HG03457 (cell line): ENCODE results near the gene ZNF512B.
"Not testable (repeated sequence)": the region's sequence is repeated elsewhere in the genome, so short reads cannot be mapped to it uniquely, and the experiment has no call there.

Source experiments
- ATAC-seq: cut with Tn5 transposase; IDR thresholded peaks from one replicate; pipeline ENCODE4 v1.9.1; 2021; ENCODE audit warnings: moderate number of reproducible peaks; ENCODE audit not compliant: unreplicated experiment

The ZNF512B gene

GRCh38 chr20:63935447-63935846, 34.3 kb downstream of the ZNF512B start:
- ATAC-seq, result no peak

- no peak for ATAC-seq
Observed at GRCh38 chr20:63934271-63935068, 35.3 kb downstream of the ZNF512B start.

DNA sequence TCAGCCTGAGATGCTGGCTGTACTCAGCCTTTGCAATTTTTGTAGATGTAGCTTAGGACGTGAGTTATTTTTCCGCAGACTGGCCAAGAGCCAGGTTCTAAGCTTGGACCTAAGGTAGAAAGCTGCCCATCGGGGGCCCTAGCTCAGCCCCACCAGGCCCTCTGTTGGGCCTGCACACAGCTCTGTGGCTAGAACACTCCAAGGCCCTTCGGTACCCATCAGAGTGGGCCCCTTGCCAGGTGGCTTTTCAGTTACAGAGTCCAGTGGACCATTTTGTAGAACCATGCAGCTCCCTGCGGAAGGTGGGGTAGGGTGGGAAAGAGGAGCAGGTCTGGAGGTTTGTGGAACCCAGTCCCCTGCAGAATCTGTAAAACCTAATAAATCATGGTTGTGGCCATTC, 36.1 kb downstream of the ZNF512B start:
- no peak for ATAC-seq

DNA sequence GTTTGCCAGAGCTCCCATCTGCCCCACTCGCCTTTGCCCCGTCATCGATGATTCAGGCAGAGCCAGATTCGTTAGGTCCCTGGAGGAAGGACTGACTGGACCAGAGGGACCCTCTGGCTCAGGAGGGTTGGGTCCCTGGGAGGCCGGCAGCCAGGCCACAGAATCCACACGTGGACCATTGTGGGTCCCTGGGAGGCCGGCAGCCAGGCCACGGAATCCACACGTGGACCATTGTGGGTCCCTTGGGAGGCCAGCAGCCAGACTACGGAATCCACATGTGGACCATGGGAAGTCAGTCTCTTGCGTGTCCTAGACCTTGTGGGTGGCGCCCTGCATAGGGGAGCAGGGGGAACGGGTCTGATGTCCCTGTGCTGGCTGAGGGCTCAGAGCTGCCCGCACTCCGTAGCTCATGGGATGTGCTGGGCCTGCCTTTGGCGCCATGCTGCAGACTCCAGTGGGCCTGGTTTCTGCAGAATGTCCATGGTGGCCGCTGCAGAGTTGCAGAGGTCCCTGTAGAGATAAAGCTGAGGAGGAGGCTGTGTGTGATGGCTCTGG, 37.0 kb downstream of the ZNF512B start:
- ATAC-seq, result no peak

- no peak for ATAC-seq
Observed at GRCh38 chr20:63931735-63932134, 38.0 kb downstream of the ZNF512B start.

DNA sequence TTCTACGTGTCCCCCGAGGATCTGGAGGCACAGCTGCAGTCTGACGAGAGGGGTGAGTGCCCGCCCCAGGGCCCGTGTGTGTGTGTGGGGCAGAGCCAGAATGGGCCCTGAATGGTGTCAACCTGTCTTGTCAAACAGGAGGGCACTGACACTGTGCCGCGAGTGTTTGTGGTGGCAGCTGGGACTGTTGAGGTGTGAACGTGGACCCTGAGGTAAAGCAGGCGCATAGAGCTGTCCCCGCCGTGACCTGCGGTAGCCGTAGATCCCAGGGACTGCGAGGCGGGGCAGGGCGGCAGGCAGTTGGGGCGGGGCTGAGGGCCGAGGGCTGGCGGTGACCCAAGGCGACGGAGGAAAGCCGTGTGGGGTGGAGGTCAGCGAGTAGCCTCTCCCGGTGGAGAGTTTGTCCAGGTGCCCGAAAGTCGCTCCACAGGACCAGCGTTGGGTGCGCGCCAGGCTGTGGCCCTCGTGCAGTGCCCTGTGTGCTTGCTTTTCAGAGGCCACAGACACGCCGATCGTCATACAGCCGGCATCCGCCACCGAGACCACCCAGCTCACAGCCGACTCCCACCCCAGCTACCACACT, 38.7 kb downstream of the ZNF512B start:
- ATAC-seq, result no peak

DNA sequence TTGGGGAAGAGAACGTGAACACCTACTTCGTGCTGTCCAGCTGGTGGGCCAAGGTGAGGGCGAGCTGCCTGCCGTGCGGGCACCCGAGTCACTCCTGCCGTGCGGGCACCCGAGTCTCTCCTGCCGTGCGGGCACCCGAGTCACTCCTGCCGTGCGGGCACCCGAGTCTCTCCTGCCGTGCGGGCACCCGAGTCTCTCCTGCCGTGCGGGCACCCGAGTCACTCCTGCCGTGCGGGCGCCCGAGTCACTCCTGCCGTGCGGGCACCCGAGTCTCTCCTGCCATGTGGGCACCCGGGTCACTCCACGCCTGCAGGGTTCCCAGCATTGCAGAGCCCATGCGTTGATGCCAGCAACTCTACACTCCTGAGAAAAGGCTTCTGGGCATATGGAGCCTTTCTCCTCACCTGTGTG, 40.3 kb downstream of the ZNF512B start:
- ATAC-seq, result not testable (repeated sequence)

DNA sequence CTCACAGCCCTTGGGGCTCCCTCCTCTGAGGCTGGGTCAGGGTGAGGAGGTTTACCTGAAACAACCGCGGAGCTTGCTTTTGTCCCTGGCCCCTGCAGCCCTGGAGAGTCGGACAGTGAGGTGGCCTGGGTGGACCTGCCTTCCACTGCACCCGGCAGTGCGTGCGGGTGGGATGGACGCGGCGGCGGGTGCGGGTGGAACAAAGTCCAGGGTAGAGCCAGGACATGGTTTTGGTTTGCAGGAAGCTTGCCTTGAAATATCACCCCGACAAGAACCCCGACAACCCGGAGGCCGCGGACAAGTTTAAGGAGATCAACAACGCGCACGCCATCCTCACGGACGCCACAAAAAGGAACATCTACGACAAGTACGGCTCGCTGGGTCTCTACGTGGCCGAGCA, 40.7 kb downstream of the ZNF512B start:
- no peak for ATAC-seq

GRCh38 chr20:63926298-63926697, 43.4 kb downstream of the ZNF512B start:
- no peak for ATAC-seq

DNA sequence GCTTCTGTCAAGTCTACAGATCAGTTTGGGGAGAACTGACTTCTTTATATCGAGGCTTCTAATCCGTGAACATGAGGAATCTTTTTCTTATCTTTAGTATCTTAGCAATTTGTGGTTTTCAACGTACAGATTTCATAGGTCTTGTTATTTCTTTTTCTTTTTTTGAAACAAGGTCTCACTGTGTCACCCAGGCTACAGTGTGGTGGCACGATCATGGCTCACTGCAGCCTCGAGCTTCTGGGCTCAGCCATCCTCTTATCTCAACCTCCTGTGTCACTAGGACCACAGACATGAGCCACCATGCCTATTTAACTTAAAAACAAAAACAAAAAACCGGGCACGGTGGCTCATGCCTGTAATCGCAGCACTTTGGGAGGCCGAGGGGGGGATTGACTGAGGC, 45.5 kb downstream of the ZNF512B start:
- no peak for ATAC-seq

GRCh38 chr20:63923651-63924050, 46.1 kb downstream of the ZNF512B start:
- no peak for ATAC-seq

DNA sequence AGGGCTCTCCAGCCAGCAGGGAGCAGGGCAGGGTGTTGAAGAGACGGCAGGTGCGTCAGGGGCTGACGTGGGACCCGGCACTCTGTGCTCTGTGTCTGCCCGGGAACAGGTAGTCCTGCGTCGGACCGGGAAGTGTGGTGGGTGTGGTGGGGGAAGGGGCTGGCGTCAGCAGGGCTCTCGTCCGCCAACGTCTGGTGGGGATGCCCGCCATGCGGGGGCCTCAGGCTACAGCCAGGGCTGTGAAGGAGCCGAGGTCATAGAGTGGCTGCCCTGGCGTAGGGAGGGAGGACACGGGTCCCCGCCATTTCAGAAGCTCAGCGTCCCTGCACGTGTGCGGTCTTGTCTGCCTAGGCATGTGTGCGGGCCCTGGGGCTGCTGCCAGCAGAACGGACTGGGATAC, 49.5 kb downstream of the ZNF512B start:
- no peak for ATAC-seq

DNA sequence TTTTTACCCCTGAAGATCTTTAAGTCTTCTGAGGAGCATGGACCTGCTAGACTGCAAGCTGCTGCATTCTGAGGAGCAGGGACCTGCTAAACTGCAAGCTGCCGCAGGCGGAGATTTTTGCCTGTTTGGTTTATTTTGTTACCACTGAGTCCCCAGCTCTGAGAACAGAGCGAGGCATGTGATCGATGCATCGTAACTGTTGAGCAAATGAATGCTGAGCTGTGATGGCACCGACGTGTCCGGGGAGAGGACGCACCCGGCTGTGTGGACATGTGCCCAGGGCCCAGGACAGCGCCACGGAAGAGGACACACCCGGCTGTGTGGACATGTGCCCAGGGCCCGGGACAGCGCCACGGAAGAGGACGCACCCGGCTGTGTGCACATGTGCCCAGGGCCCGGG, 50.6 kb downstream of the ZNF512B start:
- ATAC-seq, result no peak

GRCh38 chr20:63917811-63918210, 51.9 kb downstream of the ZNF512B start:
- ATAC-seq, result no peak

GRCh38 chr20:63916371-63916939, 53.3 kb downstream of the ZNF512B start:
- not testable (repeated sequence) for ATAC-seq

GRCh38 chr20:63915471-63915870, 54.3 kb downstream of the ZNF512B start:
- no peak for ATAC-seq

DNA sequence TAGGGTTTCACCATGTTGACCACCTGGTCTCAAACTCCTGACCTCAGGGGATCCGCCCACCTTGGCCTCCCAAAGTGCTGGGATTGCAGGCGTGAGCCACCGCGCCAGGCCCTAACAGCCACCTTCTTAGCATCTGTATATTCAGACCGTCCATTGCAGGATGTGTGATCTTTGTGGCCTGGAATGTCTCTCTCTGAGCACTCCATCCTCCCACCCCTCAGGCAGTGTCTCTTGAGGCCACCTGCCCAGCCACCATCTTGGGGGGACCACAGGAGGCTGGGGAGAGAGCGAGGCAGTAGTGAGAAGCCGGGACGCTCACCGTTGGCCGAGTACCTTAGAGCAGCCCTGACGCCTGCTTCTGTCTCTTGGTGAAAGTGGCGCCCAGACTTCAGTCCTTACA, 56.0 kb downstream of the ZNF512B start:
- no peak for ATAC-seq

DNA sequence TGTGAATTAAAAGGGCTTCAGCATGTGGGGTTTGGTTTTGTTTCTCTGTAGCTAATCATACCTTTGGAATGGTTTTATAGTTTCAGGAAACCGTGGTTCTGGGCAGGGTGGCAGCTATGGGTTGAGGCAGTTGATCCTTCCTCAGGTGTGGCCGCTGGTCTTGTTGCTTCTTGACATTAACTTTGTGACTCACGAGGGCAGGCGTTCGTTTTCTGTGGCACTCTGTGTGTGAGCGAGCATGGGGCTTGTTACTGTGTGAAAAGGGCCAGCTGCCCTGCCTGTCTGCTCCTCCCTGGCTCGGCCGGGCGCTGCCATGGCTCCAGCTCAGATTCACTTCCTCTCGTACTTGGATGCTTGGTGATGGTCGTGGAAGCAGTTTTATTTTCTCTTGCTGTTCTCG, 58.6 kb downstream of the ZNF512B start:
- ATAC-seq, result no peak

DNA sequence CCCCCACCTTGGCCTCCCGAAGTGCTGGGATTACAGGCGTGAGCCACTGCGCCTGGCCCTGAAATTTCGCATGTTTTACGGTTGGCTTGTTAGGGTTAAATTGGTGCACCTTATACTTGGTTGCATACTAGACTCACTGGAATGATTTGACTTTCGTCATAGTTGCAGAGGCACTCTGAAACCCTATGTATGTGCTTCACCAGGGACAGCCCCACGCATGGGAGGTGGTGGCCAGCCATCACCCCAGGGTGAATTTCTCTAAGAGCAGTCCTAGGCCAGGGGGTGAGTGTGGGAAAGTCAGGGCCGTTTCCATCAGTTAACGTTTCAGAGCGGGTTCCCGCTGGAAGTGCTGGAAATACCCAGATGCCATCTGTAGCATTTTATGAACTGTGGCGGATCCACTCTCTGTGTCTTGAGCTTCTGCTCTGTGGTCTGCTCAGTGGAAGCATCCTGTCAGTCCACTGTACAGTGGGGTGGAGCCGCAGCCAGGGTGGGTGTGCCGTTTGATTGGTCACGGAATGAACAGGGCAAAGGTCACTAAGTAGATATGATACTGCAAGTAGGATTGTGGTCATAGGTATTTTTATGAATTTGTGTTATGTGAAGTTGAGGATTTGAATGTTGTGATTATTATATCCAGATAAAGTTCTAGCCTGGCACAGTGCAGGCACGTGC, 61.6 kb downstream of the ZNF512B start:
- ATAC-seq, result no peak
